OCI-LY3 (cell line): ENCODE data around the gene SCNN1A.

Experiments
- EZH2phosphoT487 ChIP-seq: fragments of 200-600 bp; shearing (Covaris generic); IDR thresholded peaks from 2 replicates; pipeline ENCODE4 v1.6.1; 2018; ENCODE audit warnings: antibody characterized with exemption, mixed run types, low read depth
- TF ChIP-seq, protein P1 (sequence below): fragments of 200-600, 300-600 bp; sonication (generic); IDR thresholded peaks from 2 replicates; pipeline ENCODE4 v1.5.1; 2014; ENCODE audit warnings: antibody characterized with exemption, low read length, low read depth

- TF ChIP-seq, protein P1, sequence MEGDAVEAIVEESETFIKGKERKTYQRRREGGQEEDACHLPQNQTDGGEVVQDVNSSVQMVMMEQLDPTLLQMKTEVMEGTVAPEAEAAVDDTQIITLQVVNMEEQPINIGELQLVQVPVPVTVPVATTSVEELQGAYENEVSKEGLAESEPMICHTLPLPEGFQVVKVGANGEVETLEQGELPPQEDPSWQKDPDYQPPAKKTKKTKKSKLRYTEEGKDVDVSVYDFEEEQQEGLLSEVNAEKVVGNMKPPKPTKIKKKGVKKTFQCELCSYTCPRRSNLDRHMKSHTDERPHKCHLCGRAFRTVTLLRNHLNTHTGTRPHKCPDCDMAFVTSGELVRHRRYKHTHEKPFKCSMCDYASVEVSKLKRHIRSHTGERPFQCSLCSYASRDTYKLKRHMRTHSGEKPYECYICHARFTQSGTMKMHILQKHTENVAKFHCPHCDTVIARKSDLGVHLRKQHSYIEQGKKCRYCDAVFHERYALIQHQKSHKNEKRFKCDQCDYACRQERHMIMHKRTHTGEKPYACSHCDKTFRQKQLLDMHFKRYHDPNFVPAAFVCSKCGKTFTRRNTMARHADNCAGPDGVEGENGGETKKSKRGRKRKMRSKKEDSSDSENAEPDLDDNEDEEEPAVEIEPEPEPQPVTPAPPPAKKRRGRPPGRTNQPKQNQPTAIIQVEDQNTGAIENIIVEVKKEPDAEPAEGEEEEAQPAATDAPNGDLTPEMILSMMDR: no peak
- no peak for TF ChIP-seq EZH2phosphoT487
Observed at GRCh38 chr12:6340745-6341416, 34.5 kb downstream of the SCNN1A start.
